GM06990 (cell line): ENCODE results near the gene ACOT7.

Source experiments
- DNase-seq: peaks from one replicate; pipeline ENCODE4 v3.0.0-alpha.2; 2011; ENCODE audit not compliant: insufficient read length; ENCODE audit errors: extremely low read depth
- H3K27me3 ChIP-seq: replicated peaks from 2 replicates; pipeline ENCODE4 v1.6.0; 2011; ENCODE audit warnings: low read length; ENCODE audit not compliant: control insufficient read depth, insufficient read depth
- H3K36me3 ChIP-seq: 2 replicates; pipeline ENCODE4 v1.5.1; 2011; ENCODE audit warnings: low read length; ENCODE audit not compliant: control insufficient read depth, insufficient read depth
- H3K4me3 ChIP-seq: replicated peaks from 2 replicates; pipeline ENCODE4 v1.5.1; 2011; ENCODE audit warnings: low read depth, mild to moderate bottlenecking, control low read depth, low read length
- CTCF ChIP-seq: IDR thresholded peaks from 2 replicates; pipeline ENCODE4 v1.5.1; 2011; ENCODE audit warnings: low read length, control low read depth, mild to moderate bottlenecking, inconsistent platforms; ENCODE audit not compliant: insufficient read depth, poor library complexity, severe bottlenecking

The ACOT7 gene

DNA sequence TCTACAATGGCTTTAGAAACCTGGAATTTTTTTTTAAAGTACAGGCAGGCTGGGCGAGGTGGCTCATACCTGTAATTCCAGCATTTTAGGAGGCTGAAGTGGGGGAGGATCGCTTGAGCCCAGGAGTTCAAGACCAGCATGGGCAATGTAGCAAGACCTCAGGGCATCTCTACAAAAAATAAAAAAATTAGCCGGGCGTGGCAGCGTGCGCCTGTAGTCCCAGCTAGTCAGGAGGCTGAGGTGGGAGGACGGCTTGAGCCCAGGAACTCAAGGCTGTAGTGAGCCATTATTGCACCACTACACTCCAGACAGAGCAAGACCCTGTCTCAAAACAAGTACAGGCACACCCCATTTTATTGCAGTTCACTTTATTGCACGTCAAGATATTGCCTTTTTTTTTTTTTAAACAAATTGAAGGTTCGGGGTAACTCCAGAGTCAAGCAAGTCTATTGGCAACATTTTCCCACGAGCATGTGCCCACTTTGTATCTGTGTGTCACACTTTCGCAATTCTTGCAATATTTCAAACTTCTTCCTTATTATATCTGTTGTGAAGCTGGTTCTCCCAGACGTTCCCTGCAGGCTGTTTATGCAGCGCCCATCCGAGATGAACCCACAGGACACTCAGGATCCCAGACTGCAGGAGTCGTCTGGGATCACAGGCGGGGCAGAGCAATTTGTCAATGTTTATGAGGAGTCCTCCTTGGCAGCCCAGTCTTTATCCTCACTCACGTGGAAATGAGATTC, 21.5 kb upstream of the ACOT7 start:
- Histone ChIP-seq H3K27me3 (no peaks in the 10 kb centered on the region; the same call in 1 of the 2 replicates), H3K36me3 (no peaks in the 10 kb centered on the region), H3K4me3 (no peak overlapping the region)
- no peak for DNase-seq
- TF ChIP-seq CTCF: no peak

DNA sequence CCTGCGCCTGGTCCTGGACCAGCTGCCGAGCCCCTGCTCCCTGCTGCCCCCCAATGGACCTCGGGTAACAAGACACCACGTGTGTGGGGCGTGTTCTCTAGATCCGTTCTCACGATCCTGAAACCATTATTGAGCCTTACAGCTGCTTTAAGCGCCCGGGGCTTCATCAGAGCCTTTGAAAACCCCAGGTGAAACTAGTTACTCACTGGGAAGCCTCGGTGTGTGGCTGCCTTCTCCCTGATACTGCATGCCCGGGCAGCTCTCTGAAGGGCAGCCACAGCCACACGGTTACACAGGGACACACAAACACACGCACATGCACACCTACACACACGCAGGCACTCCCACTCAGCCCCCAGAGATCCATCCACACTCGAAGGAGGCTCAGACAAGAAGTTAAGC, 20.9 kb upstream of the ACOT7 start:
- peak; percentile 86 for TF ChIP-seq CTCF
- no peaks in the 10 kb centered on the region; the same call in 1 of the 2 replicates for H3K27me3 ChIP-seq
- DNase-seq: peak; percentile 61
- H3K4me3 ChIP-seq: no peak overlapping the region
- H3K36me3 ChIP-seq: no peaks in the 10 kb centered on the region

- no peak for TF ChIP-seq CTCF
- no peak for DNase-seq
Observed at GRCh38 chr1:6412896-6413295, 19.3 kb upstream of the ACOT7 start.

DNA sequence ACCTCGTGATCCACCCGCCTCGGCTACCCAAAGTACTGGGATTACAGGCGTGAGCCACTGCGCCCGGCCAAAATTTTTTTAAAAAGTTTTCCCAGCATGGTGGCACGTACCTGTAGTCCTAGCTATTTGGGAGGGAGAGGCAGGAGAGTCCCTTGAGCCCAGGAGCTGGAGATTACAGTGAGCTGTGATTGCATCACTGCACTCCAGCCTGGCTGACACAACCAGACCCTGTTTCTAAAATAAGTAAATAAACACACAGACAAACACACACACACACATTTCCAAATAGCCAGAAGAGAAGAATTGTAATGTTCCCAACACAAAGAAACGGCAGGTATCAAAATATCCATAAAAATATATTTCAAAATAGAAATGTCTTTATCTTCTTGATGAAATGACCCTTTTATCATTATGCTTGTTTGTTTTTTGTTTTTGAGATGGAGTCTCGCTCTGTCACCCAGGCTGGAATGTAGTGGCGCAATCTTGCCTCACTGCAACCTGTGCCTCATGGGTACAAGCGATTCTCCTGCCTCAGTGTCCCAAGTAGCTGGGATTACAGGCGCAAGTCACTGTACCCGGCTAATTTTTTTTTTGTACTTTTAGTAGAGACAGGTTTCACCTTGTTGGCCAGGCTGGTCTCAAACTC, 16.8 kb upstream of the ACOT7 start:
- H3K36me3 ChIP-seq: no peaks in the 10 kb centered on the region
- no peak for TF ChIP-seq CTCF
- H3K4me3 ChIP-seq: no peak overlapping the region
- no peak for DNase-seq
- H3K27me3 ChIP-seq: no peaks in the 10 kb centered on the region

More at GRCh38 chr1:6412896-6413295, 19.3 kb upstream of the ACOT7 start:
- Histone ChIP-seq H3K4me3 (no peak overlapping the region), H3K36me3 (no peaks in the 10 kb centered on the region), H3K27me3 (no peaks in the 10 kb centered on the region)

DNA sequence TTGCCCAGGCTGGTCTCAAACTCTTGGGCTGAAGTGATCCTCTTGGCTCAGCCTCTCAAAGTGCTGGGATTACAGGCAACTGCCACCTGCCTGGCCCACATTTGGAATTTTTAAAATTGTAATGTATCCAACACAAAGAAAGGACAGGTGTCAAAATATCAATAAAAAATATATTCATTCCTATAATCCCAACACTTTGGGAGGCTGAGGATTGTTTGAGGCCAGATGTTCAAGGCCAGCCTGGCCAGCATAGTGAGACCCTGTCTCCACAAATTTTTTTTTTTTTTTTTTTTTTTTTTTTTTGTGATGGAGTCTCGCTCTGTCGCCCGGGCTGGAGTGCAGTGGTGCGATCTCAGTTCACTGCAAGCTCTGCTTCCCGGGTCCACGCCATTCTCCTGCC, 16.2 kb upstream of the ACOT7 start:
- no peak for TF ChIP-seq CTCF
- Histone ChIP-seq H3K27me3 (no peaks in the 10 kb centered on the region), H3K4me3 (no peak overlapping the region), H3K36me3 (no peaks in the 10 kb centered on the region)
- DNase-seq: no peak
